Karpas-422 (cell line): Measurements from ENCODE around the gene METTL15. TPM values are rescaled to one million over a fixed set of nuclear protein-coding genes. Genes with fewer than 3 reads are reported as not detected.
"Not testable (repeated sequence)": the region's sequence is repeated elsewhere in the genome, so short reads cannot be mapped to it uniquely, and the experiment has no call there.

Experiments used
- DNase-seq: peaks from one replicate; pipeline ENCODE4 v3.0.0-alpha.2; 2015
- H2AFZ ChIP-seq: fragments of 200-600 bp; sonication (generic); 2 replicates; pipeline ENCODE4 v1.6.1; 2014; ENCODE audit warnings: antibody characterized with exemption, low read length, mixed read lengths
- H3K27ac ChIP-seq: fragments of 200-600 bp; sonication (generic); 2 replicates; pipeline ENCODE4 v1.5.1; 2014; ENCODE audit warnings: mild to moderate bottlenecking, low read length, moderate library complexity
- H3K27me3 ChIP-seq: fragments of 200-600 bp; sonication (generic); 2 replicates; pipeline ENCODE4 v1.6.1; 2014; ENCODE audit warnings: low read length, mixed read lengths
- H3K36me3 ChIP-seq: fragments of 200-600 bp; sonication (generic); 2 replicates; pipeline ENCODE4 v1.6.1; 2014; ENCODE audit warnings: low read length, mixed read lengths; ENCODE audit not compliant: insufficient read depth
- H3K4me1 ChIP-seq: fragments of 200-600 bp; sonication (generic); 2 replicates; pipeline ENCODE4 v1.6.1; 2014; ENCODE audit warnings: mild to moderate bottlenecking, low read length, mixed read lengths
- H3K4me2 ChIP-seq: fragments of 200-600 bp; sonication (generic); 2 replicates; pipeline ENCODE4 v1.6.1; 2014; ENCODE audit warnings: low read length, low read depth, mild to moderate bottlenecking; ENCODE audit not compliant: poor library complexity, severe bottlenecking
- H3K4me3 ChIP-seq: fragments of 200-600 bp; sonication (generic); 2 replicates; pipeline ENCODE4 v1.5.1; 2014; ENCODE audit warnings: mild to moderate bottlenecking, antibody characterized with exemption, low read length, mixed read lengths
- H3K79me2 ChIP-seq: fragments of 200-600 bp; sonication (generic); 2 replicates; pipeline ENCODE4 v1.6.1; 2014; ENCODE audit warnings: mild to moderate bottlenecking, low read length, mixed read lengths
- H3K9ac ChIP-seq: fragments of 200-600 bp; sonication (generic); 2 replicates; pipeline ENCODE4 v1.6.0; 2014; ENCODE audit warnings: low read length
- H3K9me2 ChIP-seq: fragments of 200-600 bp; sonication (generic), shearing (Covaris generic); replicated peaks from 2 replicates; pipeline ENCODE4 v1.6.0; 2014; ENCODE audit warnings: mild to moderate bottlenecking, low read length, moderate library complexity; ENCODE audit not compliant: insufficient read depth
- H3K9me3 ChIP-seq: fragments of 300-700, 200-600 bp; sonication (generic); 2 replicates; pipeline ENCODE4 v1.6.1; 2014; ENCODE audit warnings: low read length, mixed read lengths
- H4K20me1 ChIP-seq: fragments of 200-600 bp; sonication (generic); 2 replicates; pipeline ENCODE4 v1.6.1; 2014; ENCODE audit warnings: mild to moderate bottlenecking, antibody characterized with exemption, low read length, low read depth; ENCODE audit not compliant: insufficient read depth
- total RNA-seq: library from RNA; depleted of rRNA; stranded (reverse); fragments of >200 nt; shearing (Covaris generic); gene quantifications from 2 replicates; pipeline ENCODE4 v1.2.3, GENCODE V29; 2014; ENCODE audit warnings: low replicate concordance

Gene METTL15
- total RNA-seq, 1 experiment from 2014 or later: 59.9 TPM

- Histone ChIP-seq H3K9me2 (no peaks in the 10 kb centered on the region; the same call in 1 of the 2 replicates), H3K27ac (no peak overlapping the region), H3K27me3 (no peaks in the 10 kb centered on the region), H3K9me3 (no peaks in the 10 kb centered on the region), H3K9ac (no peak overlapping the region), H2AFZ (no peak overlapping the region), H3K36me3 (peaks cover 53% of the 10 kb centered on the region), H4K20me1 (no peaks in the 10 kb centered on the region), H3K4me3 (no peak overlapping the region), H3K4me1 (peaks cover 6% of the 10 kb centered on the region), H3K4me2 (no peak overlapping the region), H3K79me2 (peaks cover 28% of the 10 kb centered on the region)
- no peak for DNase-seq
Observed at GRCh38 chr11:28089378-28089777, 18.8 kb upstream of the METTL15 start.

- Histone ChIP-seq H2AFZ (no peak overlapping the region), H3K27me3 (no peaks in the 10 kb centered on the region), H3K4me1 (peaks cover 6% of the 10 kb centered on the region), H3K9me2 (no peaks in the 10 kb centered on the region; the same call in 1 of the 2 replicates), H3K27ac (no peak overlapping the region), H4K20me1 (no peaks in the 10 kb centered on the region), H3K79me2 (peaks cover 36% of the 10 kb centered on the region), H3K36me3 (peaks cover 60% of the 10 kb centered on the region), H3K9me3 (no peaks in the 10 kb centered on the region), H3K4me3 (no peak overlapping the region), H3K9ac (no peak overlapping the region), H3K4me2 (no peak overlapping the region)
- DNase-seq: no peak
Observed at GRCh38 chr11:28090052-28090749, 18.0 kb upstream of the METTL15 start.

- no peak for DNase-seq
- Histone ChIP-seq H3K27me3 (no peaks in the 10 kb centered on the region), H3K36me3 (peaks cover 69% of the 10 kb centered on the region), H3K4me3 (no peak overlapping the region), H3K9me2 (no peaks in the 10 kb centered on the region; the same call in 1 of the 2 replicates), H4K20me1 (no peaks in the 10 kb centered on the region), H3K9ac (no peak overlapping the region), H3K4me1 (no peaks in the 10 kb centered on the region), H2AFZ (no peak overlapping the region), H3K9me3 (no peaks in the 10 kb centered on the region), H3K79me2 (peaks cover 62% of the 10 kb centered on the region), H3K4me2 (no peak overlapping the region), H3K27ac (no peak overlapping the region)
Observed at GRCh38 chr11:28092786-28093185, 15.4 kb upstream of the METTL15 start.

GRCh38 chr11:28098257-28098656, 9.9 kb upstream of the METTL15 start:
- Histone ChIP-seq H3K4me1 (peaks cover 5% of the 10 kb centered on the region), H4K20me1 (no peaks in the 10 kb centered on the region), H3K36me3 (peaks cover 44% of the 10 kb centered on the region), H3K9me2 (no peaks in the 10 kb centered on the region), H3K27ac (no peak overlapping the region), H3K9me3 (no peaks in the 10 kb centered on the region), H3K27me3 (no peaks in the 10 kb centered on the region), H3K4me2 (no peak overlapping the region), H3K79me2 (peaks cover 100% of the 10 kb centered on the region), H3K4me3 (no peak overlapping the region), H2AFZ (no peak overlapping the region), H3K9ac (no peak overlapping the region)
- DNase-seq: no peak

- Histone ChIP-seq H3K27ac (no peak overlapping the region), H4K20me1 (no peaks in the 10 kb centered on the region), H3K9ac (no peak overlapping the region), H3K4me3 (no peak overlapping the region), H3K9me2 (no peaks in the 10 kb centered on the region), H3K36me3 (peaks cover 29% of the 10 kb centered on the region; the same call in 1 of the 2 replicates), H3K4me1 (peaks cover 15% of the 10 kb centered on the region), H3K4me2 (no peak overlapping the region), H3K9me3 (no peaks in the 10 kb centered on the region), H2AFZ (no peak overlapping the region), H3K27me3 (no peaks in the 10 kb centered on the region), H3K79me2 (peaks cover 100% of the 10 kb centered on the region)
- no peak for DNase-seq
Observed at GRCh38 chr11:28099715-28100114, 8.5 kb upstream of the METTL15 start.

- Histone ChIP-seq H3K9me2 (no peaks in the 10 kb centered on the region), H3K79me2 (peaks cover 100% of the 10 kb centered on the region), H3K27me3 (no peaks in the 10 kb centered on the region), H3K36me3 (peaks cover 25% of the 10 kb centered on the region; the same call in 1 of the 2 replicates), H3K9me3 (no peaks in the 10 kb centered on the region), H4K20me1 (no peaks in the 10 kb centered on the region), H3K4me3 (no peak overlapping the region), H3K4me2 (no peak overlapping the region), H3K4me1 (peaks cover 25% of the 10 kb centered on the region), H3K9ac (no peak overlapping the region), H3K27ac (no peak overlapping the region), H2AFZ (no peak overlapping the region)
- no peak for DNase-seq
Observed at GRCh38 chr11:28100665-28101064, 7.5 kb upstream of the METTL15 start.

- not testable (repeated sequence) for H3K4me3 ChIP-seq, H3K9me2 ChIP-seq, H2AFZ ChIP-seq, H3K27ac ChIP-seq, H3K4me2 ChIP-seq, H3K9me3 ChIP-seq, H4K20me1 ChIP-seq, H3K9ac ChIP-seq, DNase-seq, H3K27me3 ChIP-seq
- peaks cover 13% of the 10 kb centered on the region; the same call in 1 of the 2 replicates for H3K36me3 ChIP-seq
- H3K79me2 ChIP-seq: peaks cover 100% of the 10 kb centered on the region
- H3K4me1 ChIP-seq: peaks cover 38% of the 10 kb centered on the region
Observed at GRCh38 chr11:28102300-28102699, 5.9 kb upstream of the METTL15 start.

- H2AFZ ChIP-seq: no peak overlapping the region
- no peaks in the 10 kb centered on the region for H3K27me3 ChIP-seq
- H3K36me3 ChIP-seq: peaks cover 1% of the 10 kb centered on the region; the same call in 1 of the 2 replicates
- no peaks in the 10 kb centered on the region for H3K9me3 ChIP-seq
- peak overlapping the region; percentile 90 for H3K4me2 ChIP-seq
- peaks cover 95% of the 10 kb centered on the region for H3K79me2 ChIP-seq
- no peak overlapping the region for H3K9ac ChIP-seq
- H3K4me3 ChIP-seq: no peak overlapping the region
- no peak overlapping the region for H3K27ac ChIP-seq
- no peaks in the 10 kb centered on the region for H4K20me1 ChIP-seq
- H3K4me1 ChIP-seq: peaks cover 45% of the 10 kb centered on the region
- DNase-seq: no peak
- no peaks in the 10 kb centered on the region for H3K9me2 ChIP-seq
Observed at GRCh38 chr11:28104425-28104824, 3.8 kb upstream of the METTL15 start.
